Immature natural killer cell (primary cell): ENCODE data around the gene STK32C. TPM values are rescaled to one million over a fixed set of nuclear protein-coding genes. Genes with fewer than 3 reads are reported as not detected.
"Not testable (repeated sequence)": the region's sequence is repeated elsewhere in the genome, so short reads cannot be mapped to it uniquely, and the experiment has no call there.

ENCODE experiments used
- DNase-seq, 3 donors: peaks; one replicate each; pipeline ENCODE4 v3.0.0; 2022; ENCODE audit warnings: mixed read lengths in 1 of 3
- H3K27ac Mint-ChIP-seq, 6 donors: one replicate each; pipeline ENCODE4 v1.8.0; 2020; ENCODE audit warnings: mixed read lengths in 6 of 6, mild to moderate bottlenecking in 5 of 6, inconsistent platforms in 4 of 6, moderate library complexity in 3 of 6
- H3K27me3 Mint-ChIP-seq, 3 donors: one replicate each; pipeline ENCODE4 v1.8.0; 2020 to 2021; ENCODE audit warnings: low read depth in 3 of 3, mild to moderate bottlenecking in 3 of 3, mixed read lengths in 3 of 3, moderate library complexity in 3 of 3, inconsistent platforms in 1 of 3
- H3K36me3 Mint-ChIP-seq, 3 donors: one replicate each; pipeline ENCODE4 v1.8.0; 2020; ENCODE audit warnings: mixed read lengths in 3 of 3, inconsistent platforms in 2 of 3, mild to moderate bottlenecking in 2 of 3
- H3K4me1 Mint-ChIP-seq, 2 donors: one replicate each; pipeline ENCODE4 v1.8.0; 2020; ENCODE audit warnings: inconsistent platforms in 2 of 2, mild to moderate bottlenecking in 2 of 2, mixed read lengths in 2 of 2, moderate library complexity in 1 of 2
- H3K4me3 Mint-ChIP-seq, 5 donors: one replicate each; pipeline ENCODE4 v1.8.0; 2020; ENCODE audit warnings: mild to moderate bottlenecking in 5 of 5, mixed read lengths in 5 of 5, inconsistent platforms in 3 of 5, moderate library complexity in 3 of 5
- H3K9me3 Mint-ChIP-seq, 6 donors: one replicate each; pipeline ENCODE4 v1.8.0; 2020; ENCODE audit warnings: mild to moderate bottlenecking in 6 of 6, mixed read lengths in 6 of 6, inconsistent platforms in 4 of 6, moderate library complexity in 3 of 6
- polyA plus RNA-seq, 3 donors: library from polyadenylated mRNA; unstranded; fragments of 300-500 nt; fragmentation: Illumina TruSeq; gene quantifications; one replicate each; pipeline ENCODE4 v1.2.3, GENCODE V29; 2021

STK32C gene
- 10 to 100 TPM in 2 of 3 donors, 1 to 10 TPM in 1; 6.3 to 14.2 (median 13.7) TPM for polyA plus RNA-seq

GRCh38 chr10:132307823-132308586 lies at the start of gene STK32C:
Gene STK32C (minus strand): TSS chr10:132307950. CDS start chr10:132307833, 117 bp downstream.
- H3K9me3 Mint-ChIP-seq = no peaks in the 10 kb centered on the region
- no peaks in the 10 kb centered on the region for H3K36me3 Mint-ChIP-seq
- peaks cover 2 to 8% (median 6%) of the 10 kb centered on the region in 3 donors for H3K27me3 Mint-ChIP-seq
- H3K4me3 Mint-ChIP-seq = peak within 1 kb of the TSS; percentile 85 to 92 (median 88)
- DNase-seq = peak; percentile 81 to 87 (median 86)
- H3K4me1 Mint-ChIP-seq = peaks cover 14 to 17% of the 10 kb centered on the region in 2 donors
- peak within 1 kb of the TSS in 3 of 6 donors; percentile 30 to 85 (median 72) for H3K27ac Mint-ChIP-seq

GRCh38 chr10:132356621-132357195 lies 49.0 kb upstream of the STK32C start:
- no peak overlapping the region for H3K4me3 Mint-ChIP-seq
- no peak for DNase-seq
- H3K9me3 Mint-ChIP-seq = no peaks in the 10 kb centered on the region
- H3K27me3 Mint-ChIP-seq = peaks cover 0 to 5% (median 2%) of the 10 kb centered on the region in 3 donors
- H3K27ac Mint-ChIP-seq = no peak overlapping the region
- peaks cover 0 to 5% of the 10 kb centered on the region in 2 donors for H3K4me1 Mint-ChIP-seq
- H3K36me3 Mint-ChIP-seq = peaks cover 0 to 6% (median 3%) of the 10 kb centered on the region in 3 donors

- peaks cover 0 to 9% (median 3%) of the 10 kb centered on the region in 3 donors for H3K36me3 Mint-ChIP-seq
- H3K27me3 Mint-ChIP-seq = peaks cover 0 to 5% (median 2%) of the 10 kb centered on the region in 3 donors
- no peak overlapping the region for H3K4me3 Mint-ChIP-seq
- no peak overlapping the region for H3K27ac Mint-ChIP-seq
- H3K4me1 Mint-ChIP-seq = peaks cover 0 to 5% of the 10 kb centered on the region in 2 donors
- H3K9me3 Mint-ChIP-seq = no peaks in the 10 kb centered on the region
- DNase-seq = no peak
Measured at GRCh38 chr10:132355754-132356153, 48.0 kb upstream of the STK32C start.

- Mint-ChIP-seq H3K36me3 (peaks cover 0 to 9% (median 3%) of the 10 kb centered on the region in 3 donors), H3K4me1 (peaks cover 0 to 5% of the 10 kb centered on the region in 2 donors), H3K27ac (no peak overlapping the region), H3K4me3 (no peak overlapping the region), H3K27me3 (peaks cover 1 to 5% (median 2%) of the 10 kb centered on the region in 3 donors), H3K9me3 (no peaks in the 10 kb centered on the region)
- DNase-seq = no peak
Measured at GRCh38 chr10:132355297-132355696, 47.5 kb upstream of the STK32C start.

GRCh38 chr10:132354356-132355094 lies 46.8 kb upstream of the STK32C start:
- Mint-ChIP-seq H3K27me3 (peaks cover 1 to 5% (median 2%) of the 10 kb centered on the region in 3 donors), H3K4me3 (no peak overlapping the region), H3K27ac (no peak overlapping the region), H3K9me3 (no peaks in the 10 kb centered on the region), H3K4me1 (peaks cover 0 to 5% of the 10 kb centered on the region in 2 donors), H3K36me3 (peaks cover 0 to 9% (median 8%) of the 10 kb centered on the region in 3 donors)
- DNase-seq = no peak

- Mint-ChIP-seq H3K4me1 (peaks cover 0 to 5% of the 10 kb centered on the region in 2 donors), H3K9me3 (no peaks in the 10 kb centered on the region), H3K27me3 (peaks cover 1 to 5% (median 2%) of the 10 kb centered on the region in 3 donors), H3K4me3 (no peak overlapping the region), H3K27ac (no peak overlapping the region), H3K36me3 (peaks cover 0 to 12% (median 9%) of the 10 kb centered on the region in 3 donors)
- no peak for DNase-seq
Measured at GRCh38 chr10:132353456-132354355, 46.0 kb upstream of the STK32C start.

- H3K4me3 Mint-ChIP-seq, H3K4me1 Mint-ChIP-seq, H3K27me3 Mint-ChIP-seq, H3K9me3 Mint-ChIP-seq: not testable (repeated sequence)
- Mint-ChIP-seq H3K27ac (peak overlapping the region in 2 of 6 donors; percentile 6 to 65), H3K36me3 (peaks cover 4 to 13% (median 12%) of the 10 kb centered on the region in 3 donors)
- peak; percentile 49 to 66 (median 53) for DNase-seq
Measured at GRCh38 chr10:132352462-132353308, 44.9 kb upstream of the STK32C start.

GRCh38 chr10:132351611-132352010 lies 43.9 kb upstream of the STK32C start:
- H3K9me3 Mint-ChIP-seq = no peaks in the 10 kb centered on the region
- DNase-seq = no peak
- no peak overlapping the region for H3K4me3 Mint-ChIP-seq
- H3K4me1 Mint-ChIP-seq = peaks cover 4 to 5% of the 10 kb centered on the region in 2 donors
- H3K27me3 Mint-ChIP-seq = peaks cover 1 to 2% (median 1%) of the 10 kb centered on the region in 3 donors
- no peak overlapping the region for H3K27ac Mint-ChIP-seq
- H3K36me3 Mint-ChIP-seq = peaks cover 4 to 20% (median 12%) of the 10 kb centered on the region in 3 donors

GRCh38 chr10:132350946-132351345 lies 43.2 kb upstream of the STK32C start:
- no peak overlapping the region for H3K27ac Mint-ChIP-seq
- no peak for DNase-seq
- H3K4me1 Mint-ChIP-seq = peaks cover 5% of the 10 kb centered on the region in 2 donors
- H3K36me3 Mint-ChIP-seq = peaks cover 4 to 22% (median 12%) of the 10 kb centered on the region in 3 donors
- H3K9me3 Mint-ChIP-seq = no peaks in the 10 kb centered on the region
- peaks cover 1 to 2% (median 1%) of the 10 kb centered on the region in 3 donors for H3K27me3 Mint-ChIP-seq
- H3K4me3 Mint-ChIP-seq = no peak overlapping the region

GRCh38 chr10:132350391-132350790 lies 42.6 kb upstream of the STK32C start:
- H3K27ac Mint-ChIP-seq = no peak overlapping the region
- no peak for DNase-seq
- peaks cover 0 to 2% (median 1%) of the 10 kb centered on the region in 3 donors for H3K27me3 Mint-ChIP-seq
- H3K4me3 Mint-ChIP-seq = no peak overlapping the region
- H3K4me1 Mint-ChIP-seq = peaks cover 5% of the 10 kb centered on the region in 2 donors
- H3K36me3 Mint-ChIP-seq = peaks cover 4 to 28% (median 17%) of the 10 kb centered on the region in 3 donors
- H3K9me3 Mint-ChIP-seq = no peaks in the 10 kb centered on the region

GRCh38 chr10:132349766-132350165 lies 42.0 kb upstream of the STK32C start:
- H3K4me3 Mint-ChIP-seq = no peak overlapping the region
- H3K9me3 Mint-ChIP-seq = no peaks in the 10 kb centered on the region
- peaks cover 4 to 34% (median 21%) of the 10 kb centered on the region in 3 donors for H3K36me3 Mint-ChIP-seq
- H3K4me1 Mint-ChIP-seq = peaks cover 5% of the 10 kb centered on the region in 2 donors
- DNase-seq = no peak
- peaks cover 0 to 2% (median 1%) of the 10 kb centered on the region in 3 donors for H3K27me3 Mint-ChIP-seq
- no peak overlapping the region for H3K27ac Mint-ChIP-seq

- DNase-seq = no peak
- peaks cover 2 to 5% of the 10 kb centered on the region in 2 donors for H3K4me1 Mint-ChIP-seq
- peaks cover 4 to 39% (median 26%) of the 10 kb centered on the region in 3 donors for H3K36me3 Mint-ChIP-seq
- no peaks in the 10 kb centered on the region for H3K9me3 Mint-ChIP-seq
- H3K27ac Mint-ChIP-seq = no peak overlapping the region
- no peak overlapping the region for H3K4me3 Mint-ChIP-seq
- H3K27me3 Mint-ChIP-seq = peaks cover 0 to 1% (median 0%) of the 10 kb centered on the region in 3 donors
Measured at GRCh38 chr10:132347931-132348267, 40.1 kb upstream of the STK32C start.
